OCI-LY3 (cell line): Measurements from ENCODE around the gene DRD4.

Experiments used
- H2AFZ ChIP-seq: fragments of 200-600, 300-600 bp; shearing (Covaris generic); 2 replicates; pipeline ENCODE4 v1.6.0; 2014; ENCODE audit warnings: antibody characterized with exemption, low read depth, low read length
- H3K27ac ChIP-seq: fragments of 200-600, 300-600 bp; sonication (generic); 2 replicates; pipeline ENCODE4 v1.5.1; 2014; ENCODE audit warnings: mild to moderate bottlenecking, low read length, moderate library complexity, mixed read lengths
- H3K27me3 ChIP-seq: fragments of 200-600, 300-600 bp; sonication (generic); 2 replicates; pipeline ENCODE4 v1.6.1; 2014; ENCODE audit warnings: low read depth, low read length, mixed read lengths
- H3K36me3 ChIP-seq: fragments of 200-600, 300-600 bp; sonication (generic); replicated peaks from 2 replicates; pipeline ENCODE3; 2014; ENCODE audit warnings: low read depth, low read length, mixed read lengths
- H3K4me1 ChIP-seq: fragments of 300-600, 200-600 bp; sonication (generic); 2 replicates; pipeline ENCODE4 v1.6.1; 2014; ENCODE audit warnings: low read length, mixed read lengths
- H3K4me2 ChIP-seq: fragments of 200-600, 300-600 bp; sonication (generic); 2 replicates; pipeline ENCODE4 v1.6.1; 2014; ENCODE audit warnings: low read length, mixed read lengths
- H3K4me3 ChIP-seq: fragments of 300-600, 200-600 bp; sonication (generic); 2 replicates; pipeline ENCODE4 v1.5.1; 2014; ENCODE audit warnings: antibody characterized with exemption, mild to moderate bottlenecking, low read length, moderate library complexity
- H3K79me2 ChIP-seq: fragments of 300-600, 200-600 bp; shearing (Covaris generic); 2 replicates; pipeline ENCODE4 v1.6.1; 2014; ENCODE audit warnings: mild to moderate bottlenecking, low read length, mixed read lengths
- H3K9ac ChIP-seq: fragments of 300-600, 200-600 bp; shearing (Covaris generic); 2 replicates; pipeline ENCODE4 v1.6.0; 2014; ENCODE audit warnings: mild to moderate bottlenecking, low read length, moderate library complexity
- H3K9me3 ChIP-seq: fragments of 200-600, 300-600 bp; shearing (Covaris generic); 2 replicates; pipeline ENCODE4 v1.6.1; 2014; ENCODE audit warnings: low read length, mixed read lengths; ENCODE audit not compliant: insufficient read depth
- H4K20me1 ChIP-seq: fragments of 200-600, 300-600 bp; sonication (generic); 2 replicates; pipeline ENCODE4 v1.6.1; 2016; ENCODE audit warnings: low read length, mixed read lengths; ENCODE audit not compliant: insufficient read depth
- CTCF ChIP-seq: fragments of 200-600, 300-600 bp; sonication (generic); IDR thresholded peaks from 2 replicates; pipeline ENCODE4 v1.5.1; 2014; ENCODE audit warnings: antibody characterized with exemption, low read length, low read depth
- EZH2phosphoT487 ChIP-seq: fragments of 200-600 bp; shearing (Covaris generic); IDR thresholded peaks from 2 replicates; pipeline ENCODE4 v1.6.1; 2018; ENCODE audit warnings: antibody characterized with exemption, mixed run types, low read depth

Gene DRD4

DNA sequence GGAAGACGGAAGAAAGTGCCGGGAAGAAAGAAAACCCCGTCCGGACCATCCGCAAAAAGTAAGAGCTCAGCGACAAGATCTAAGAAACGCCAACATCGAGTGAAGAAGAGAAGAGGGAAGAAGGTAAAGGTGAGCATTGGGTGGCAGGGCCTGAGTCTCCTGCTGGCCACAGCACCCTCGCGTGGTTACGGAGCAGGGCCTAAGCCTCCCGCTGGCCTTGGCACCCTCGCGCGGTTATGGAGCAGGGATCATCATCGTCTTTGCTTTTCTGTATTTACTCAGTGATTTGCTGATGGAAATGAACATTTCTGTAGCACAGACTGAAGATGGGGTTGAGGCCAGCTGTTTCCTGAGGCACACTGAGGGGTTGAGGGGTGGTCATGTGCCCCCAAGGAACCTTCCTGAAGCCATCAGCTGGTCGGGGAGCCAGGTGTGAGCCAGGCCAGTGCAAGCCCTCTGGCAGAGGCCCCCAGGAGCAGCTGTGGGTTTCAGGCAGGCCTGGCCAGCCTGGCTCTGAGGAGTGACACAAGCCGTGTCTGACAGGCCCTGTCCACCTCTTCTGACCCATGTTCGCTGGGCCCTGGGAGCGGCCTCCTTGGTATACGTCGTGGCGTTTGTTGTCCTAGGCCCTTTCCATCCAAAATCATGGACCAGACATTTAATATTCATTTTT, 35.4 kb upstream of the DRD4 start:
- Histone ChIP-seq H3K36me3 (peaks cover 41% of the 10 kb centered on the region), H3K9ac (no peak overlapping the region), H3K27me3 (no peaks in the 10 kb centered on the region)

DNA sequence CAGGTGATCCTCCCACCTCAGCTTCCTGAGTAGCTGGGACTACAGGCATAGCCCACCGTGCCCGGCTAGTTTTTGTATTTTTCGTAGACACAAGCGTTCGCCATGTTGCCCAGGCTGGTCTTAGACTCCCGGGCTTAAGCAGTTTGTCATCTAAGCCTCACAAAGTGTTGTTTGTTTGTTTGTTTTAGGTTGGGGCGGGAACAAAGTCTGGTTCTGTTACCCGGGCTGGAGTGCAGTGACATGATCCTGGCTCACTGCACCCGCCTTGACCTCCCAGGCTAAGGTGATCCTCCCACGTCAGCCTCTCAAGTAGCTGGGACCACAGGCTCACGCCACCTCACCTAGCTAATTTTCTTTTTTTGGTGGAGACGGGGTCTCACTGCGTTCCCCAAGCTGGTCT, 33.9 kb upstream of the DRD4 start:
- peaks cover 45% of the 10 kb centered on the region for H3K36me3 ChIP-seq
- no peak overlapping the region for H3K27ac ChIP-seq
- H3K4me3 ChIP-seq, result no peak overlapping the region
- no peaks in the 10 kb centered on the region for H3K79me2 ChIP-seq
- TF ChIP-seq CTCF (no peak), EZH2phosphoT487 (no peak)
- H3K9me3 ChIP-seq, result no peaks in the 10 kb centered on the region
- no peaks in the 10 kb centered on the region for H3K4me1 ChIP-seq
- no peak overlapping the region for H2AFZ ChIP-seq
- H3K27me3 ChIP-seq, result no peaks in the 10 kb centered on the region
- H3K4me2 ChIP-seq, result no peak overlapping the region
- H3K9ac ChIP-seq, result no peak overlapping the region
- no peaks in the 10 kb centered on the region for H4K20me1 ChIP-seq

More for the DNA sequence above, 35.4 kb upstream of the DRD4 start:
- no peak for TF ChIP-seq CTCF
- TF ChIP-seq EZH2phosphoT487, result no peak
- no peak overlapping the region for H3K27ac ChIP-seq
- no peaks in the 10 kb centered on the region for H3K4me1 ChIP-seq
- no peak overlapping the region for H3K4me3 ChIP-seq
- H4K20me1 ChIP-seq, result no peaks in the 10 kb centered on the region
- no peaks in the 10 kb centered on the region; the same call in 1 of the 2 replicates for H3K79me2 ChIP-seq
- no peaks in the 10 kb centered on the region for H3K9me3 ChIP-seq
- H3K4me2 ChIP-seq, result no peak overlapping the region
- H2AFZ ChIP-seq, result no peak overlapping the region

- TF ChIP-seq EZH2phosphoT487 (no peak), CTCF (no peak)
These were observed 31.6 kb upstream of the DRD4 start for GRCh38 chr11:605286-606129.

DNA sequence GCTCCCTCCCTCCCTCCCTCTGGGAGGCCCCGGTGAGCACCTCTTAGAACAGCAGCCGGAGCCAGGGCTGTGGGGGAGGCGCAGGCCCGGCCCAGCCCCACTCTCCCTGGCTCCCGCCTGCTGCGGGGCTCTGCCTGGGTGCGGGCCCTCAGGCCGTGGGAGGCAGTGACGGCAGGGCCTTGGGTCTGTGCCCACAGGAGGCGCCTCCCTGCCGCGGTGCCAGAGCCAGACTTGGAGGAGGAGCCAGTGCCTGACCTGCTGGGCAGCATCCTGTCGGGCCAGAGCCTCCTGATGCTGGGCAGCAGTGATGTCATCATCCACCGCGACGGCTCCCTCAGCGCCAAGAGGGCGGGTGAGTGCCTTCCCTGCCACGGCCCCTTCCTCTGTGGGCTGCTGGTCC, 30.8 kb upstream of the DRD4 start:
- Histone ChIP-seq H3K79me2 (no peaks in the 10 kb centered on the region), H3K4me3 (no peak overlapping the region), H3K27me3 (no peaks in the 10 kb centered on the region), H2AFZ (no peak overlapping the region), H3K9ac (no peak overlapping the region), H3K36me3 (peaks cover 60% of the 10 kb centered on the region), H4K20me1 (no peaks in the 10 kb centered on the region), H3K4me1 (no peaks in the 10 kb centered on the region), H3K4me2 (no peak overlapping the region), H3K27ac (no peak overlapping the region), H3K9me3 (no peaks in the 10 kb centered on the region)
- no peak for TF ChIP-seq CTCF
- no peak for TF ChIP-seq EZH2phosphoT487

More at GRCh38 chr11:605286-606129, 31.6 kb upstream of the DRD4 start:
- no peak overlapping the region for H3K4me2 ChIP-seq
- no peaks in the 10 kb centered on the region for H3K27me3 ChIP-seq
- H3K9me3 ChIP-seq, result no peaks in the 10 kb centered on the region
- H4K20me1 ChIP-seq, result no peaks in the 10 kb centered on the region
- H2AFZ ChIP-seq, result no peak overlapping the region
- H3K79me2 ChIP-seq, result no peaks in the 10 kb centered on the region
- peaks cover 52% of the 10 kb centered on the region for H3K36me3 ChIP-seq
- no peak overlapping the region for H3K27ac ChIP-seq
- H3K4me1 ChIP-seq, result no peaks in the 10 kb centered on the region
- H3K9ac ChIP-seq, result no peak overlapping the region
- no peak overlapping the region for H3K4me3 ChIP-seq
